ENCODE results near the gene ZNFX1.

The ZNFX1 gene

DNA sequence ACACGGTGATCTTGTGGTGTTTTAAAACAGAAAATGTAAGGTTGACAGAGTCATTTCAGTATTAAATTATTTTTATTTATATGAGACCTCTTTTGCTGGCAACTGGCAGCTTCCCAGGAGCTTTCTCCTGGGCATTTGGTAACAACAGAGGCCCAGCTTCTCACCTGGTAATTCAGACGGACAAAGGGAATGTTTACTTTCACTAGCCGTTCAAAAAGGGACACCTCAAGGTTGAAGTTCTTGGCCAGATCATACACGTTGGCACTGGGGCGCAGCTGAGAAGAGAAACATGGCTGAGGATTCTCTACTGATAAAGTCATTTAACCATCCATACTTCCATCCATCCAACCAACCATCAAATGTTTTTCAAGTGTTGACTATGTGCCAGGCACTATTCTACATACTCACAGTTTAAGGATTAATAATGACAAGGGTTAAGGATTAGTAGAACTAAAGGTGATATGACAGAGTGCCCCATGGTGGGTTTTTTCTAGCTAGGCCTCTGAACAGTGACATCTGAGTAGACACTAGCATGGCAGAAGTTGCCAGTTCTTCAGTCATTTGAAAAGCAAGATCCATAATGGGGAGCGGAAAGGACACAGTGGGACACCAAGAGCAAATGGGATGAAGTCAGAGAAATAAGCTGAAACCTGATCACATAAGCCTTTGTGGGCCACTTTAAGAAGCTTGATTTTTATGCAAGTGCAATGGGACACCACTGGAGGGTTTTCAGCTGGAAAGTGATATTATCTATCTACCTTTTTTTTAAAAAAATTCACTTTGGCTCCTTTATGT lies 25.1 kb downstream of the ZNFX1 start:
- TF ChIP-seq, protein P1, sequence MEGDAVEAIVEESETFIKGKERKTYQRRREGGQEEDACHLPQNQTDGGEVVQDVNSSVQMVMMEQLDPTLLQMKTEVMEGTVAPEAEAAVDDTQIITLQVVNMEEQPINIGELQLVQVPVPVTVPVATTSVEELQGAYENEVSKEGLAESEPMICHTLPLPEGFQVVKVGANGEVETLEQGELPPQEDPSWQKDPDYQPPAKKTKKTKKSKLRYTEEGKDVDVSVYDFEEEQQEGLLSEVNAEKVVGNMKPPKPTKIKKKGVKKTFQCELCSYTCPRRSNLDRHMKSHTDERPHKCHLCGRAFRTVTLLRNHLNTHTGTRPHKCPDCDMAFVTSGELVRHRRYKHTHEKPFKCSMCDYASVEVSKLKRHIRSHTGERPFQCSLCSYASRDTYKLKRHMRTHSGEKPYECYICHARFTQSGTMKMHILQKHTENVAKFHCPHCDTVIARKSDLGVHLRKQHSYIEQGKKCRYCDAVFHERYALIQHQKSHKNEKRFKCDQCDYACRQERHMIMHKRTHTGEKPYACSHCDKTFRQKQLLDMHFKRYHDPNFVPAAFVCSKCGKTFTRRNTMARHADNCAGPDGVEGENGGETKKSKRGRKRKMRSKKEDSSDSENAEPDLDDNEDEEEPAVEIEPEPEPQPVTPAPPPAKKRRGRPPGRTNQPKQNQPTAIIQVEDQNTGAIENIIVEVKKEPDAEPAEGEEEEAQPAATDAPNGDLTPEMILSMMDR (conservative IDR thresholded peaks at IDR 0.05) = no peak
- no peak for TF ChIP-seq ZFX (IDR thresholded peaks at IDR 0.05)

DNA sequence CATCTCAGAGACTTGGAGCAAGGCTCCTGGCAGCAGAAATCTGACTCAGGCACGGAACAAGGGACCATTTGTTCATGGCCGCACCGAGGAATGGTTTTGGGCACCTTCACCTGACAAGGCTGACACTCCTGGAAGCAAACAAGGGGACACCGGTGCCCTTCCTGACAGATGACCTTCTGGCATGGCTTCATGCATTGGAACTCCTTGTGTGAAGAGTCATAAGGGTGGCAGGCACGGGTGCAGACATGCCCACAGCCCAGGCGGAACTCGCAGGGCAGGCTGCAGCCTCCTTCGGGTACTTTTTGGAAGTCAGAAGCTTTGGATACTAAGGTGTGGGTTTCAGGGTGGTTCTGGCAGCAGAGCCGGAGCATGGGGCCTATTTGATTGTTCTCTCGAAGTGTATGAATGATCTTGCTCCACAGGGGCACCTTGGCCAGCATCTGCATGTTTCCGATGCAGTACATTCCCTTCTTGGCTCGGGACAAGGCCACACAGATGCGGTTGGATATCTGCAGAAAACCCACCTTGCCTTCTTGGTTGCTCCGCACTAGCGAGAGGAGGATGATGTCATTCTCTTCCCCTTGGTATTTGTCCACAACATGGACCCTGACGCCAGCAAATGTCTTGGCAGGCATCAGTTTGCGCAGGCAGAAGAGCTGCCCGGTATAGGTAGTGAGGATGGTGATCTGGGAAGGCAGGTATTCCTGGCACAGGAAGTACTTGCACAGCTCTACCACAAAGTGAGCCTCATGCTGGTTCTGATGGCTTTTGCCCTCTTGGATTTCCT lies 28.8 kb downstream of the ZNFX1 start:
- TF ChIP-seq ZFX (IDR thresholded peaks at IDR 0.05) = no peak
- TF ChIP-seq, protein P1 (conservative IDR thresholded peaks at IDR 0.05) = no peak
- no peak overlapping the region for H3K27ac ChIP-seq

More for the DNA sequence above, 25.1 kb downstream of the ZNFX1 start:
- H3K27ac ChIP-seq = no peak overlapping the region

DNA sequence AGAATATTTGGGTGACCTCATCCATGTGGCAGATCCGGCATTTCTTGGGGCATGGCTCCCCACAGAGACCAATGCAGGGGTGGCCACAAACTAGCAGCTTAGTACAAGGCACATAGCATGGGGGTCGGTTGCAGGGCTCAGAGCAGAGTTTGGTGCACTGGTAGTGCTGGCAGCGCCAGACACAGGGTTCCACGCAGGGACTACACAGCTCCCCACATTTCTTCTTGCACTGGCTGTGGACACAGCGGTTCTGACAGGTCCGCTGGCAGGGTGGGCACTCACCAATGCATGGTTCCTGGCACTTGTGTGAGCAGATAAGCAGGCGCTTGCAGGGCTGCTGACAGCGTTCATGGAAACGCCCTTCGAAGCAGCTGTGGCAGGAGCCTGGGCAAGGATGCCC lies 29.6 kb downstream of the ZNFX1 start:
- TF ChIP-seq ZFX (IDR thresholded peaks at IDR 0.05) = no peak
- TF ChIP-seq, protein P1 (conservative IDR thresholded peaks at IDR 0.05) = no peak
- H3K27ac ChIP-seq = no peak overlapping the region

DNA sequence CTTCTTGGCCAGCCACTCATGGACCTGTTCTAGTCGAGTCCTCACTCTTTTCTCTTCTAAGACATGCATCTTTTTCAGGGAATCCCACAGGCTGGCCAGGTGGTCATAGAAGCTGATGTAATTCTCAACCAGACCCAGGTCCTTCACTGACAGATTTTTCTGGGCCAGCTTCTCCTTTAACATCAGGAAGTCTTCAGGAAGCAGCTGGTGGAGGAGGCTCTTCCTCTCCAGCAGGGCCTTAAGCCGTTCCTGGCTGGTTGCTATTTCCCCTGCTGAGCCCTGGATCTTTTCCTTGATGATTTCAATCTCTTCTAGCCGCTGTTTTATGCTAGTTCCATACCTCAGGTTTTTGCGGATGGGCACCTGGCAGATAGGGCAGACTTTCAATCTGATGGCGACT lies 30.1 kb downstream of the ZNFX1 start:
- H3K27ac ChIP-seq = no peak overlapping the region

DNA sequence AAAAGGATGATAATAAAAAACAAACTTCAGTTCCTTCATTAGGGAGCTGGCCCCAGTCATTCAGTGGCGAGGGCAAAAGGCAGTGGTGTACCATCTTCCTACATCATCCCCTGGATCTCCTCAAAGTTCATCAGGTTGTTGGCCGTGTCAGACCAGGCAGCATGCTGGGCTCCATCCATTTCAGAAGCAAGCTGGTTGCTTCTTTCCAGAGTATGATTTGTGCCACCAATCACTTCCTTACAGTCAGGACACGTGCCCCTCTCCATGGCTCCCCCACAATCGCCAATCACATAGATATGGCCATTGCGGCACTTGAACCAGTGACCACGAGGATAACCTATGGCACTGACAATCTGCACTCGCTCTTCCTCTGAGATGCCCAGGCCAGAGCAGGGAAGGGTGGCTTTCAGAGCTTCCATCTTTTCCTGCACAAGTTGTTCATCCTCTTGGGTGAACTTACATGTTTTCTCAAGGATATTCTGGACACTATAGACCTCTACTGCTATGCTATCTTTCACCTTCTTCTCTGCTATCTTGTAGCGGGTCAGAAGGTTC lies 30.6 kb downstream of the ZNFX1 start:
- H3K27ac ChIP-seq = no peak overlapping the region
- TF ChIP-seq, protein P1 (conservative IDR thresholded peaks at IDR 0.05) = no peak
- TF ChIP-seq ZFX (IDR thresholded peaks at IDR 0.05) = no peak

More for the DNA sequence above, 30.1 kb downstream of the ZNFX1 start:
- no peak for TF ChIP-seq ZFX (IDR thresholded peaks at IDR 0.05)
- TF ChIP-seq, protein P1 (conservative IDR thresholded peaks at IDR 0.05) = no peak

DNA sequence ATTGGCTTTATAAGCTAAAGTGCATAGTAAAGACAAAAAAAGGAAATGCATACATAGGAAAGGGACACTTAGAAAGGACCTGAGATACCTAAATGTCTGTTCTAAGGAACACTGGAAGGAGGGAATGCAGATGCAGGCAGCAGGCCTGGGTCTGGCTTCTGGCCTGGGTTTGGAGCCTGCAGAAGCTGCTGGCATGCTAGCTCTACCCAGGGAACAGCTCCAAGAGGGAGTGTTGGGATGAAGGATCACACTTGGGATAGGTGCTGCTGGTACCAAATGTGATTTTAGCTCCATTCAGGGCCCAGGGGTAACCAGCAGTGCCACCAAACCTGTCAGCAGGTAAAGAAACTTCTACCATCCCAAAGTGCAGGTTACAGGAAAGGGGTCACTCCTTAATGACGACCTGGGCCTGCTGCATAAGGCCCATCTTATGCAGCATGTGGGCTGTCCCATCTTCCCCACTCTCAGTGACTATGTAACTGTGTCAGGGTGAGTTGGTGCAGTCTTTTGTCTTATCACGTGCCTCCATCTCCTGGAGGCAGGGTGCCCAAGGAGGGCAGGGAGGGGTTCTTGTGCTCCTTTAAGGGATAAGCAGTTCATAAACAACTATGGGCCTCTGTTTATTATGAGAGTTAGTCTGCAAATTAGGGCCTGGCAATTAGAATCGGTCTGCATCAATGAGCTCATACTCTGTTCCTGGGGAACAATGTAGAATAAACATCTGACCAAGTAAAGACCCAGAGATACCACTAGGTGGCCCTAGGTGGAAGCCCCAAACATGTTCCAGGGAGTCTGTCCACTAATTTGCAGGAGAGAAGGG lies 31.7 kb downstream of the ZNFX1 start:
- no peak for TF ChIP-seq ZFX (IDR thresholded peaks at IDR 0.05)
- TF ChIP-seq, protein P1 (conservative IDR thresholded peaks at IDR 0.05) = peak; percentile 79
- no peak overlapping the region for H3K27ac ChIP-seq
